NAMALWA (cell line): ENCODE data around the gene MAGEB3.
A peak's percentile ranks its signal among the peaks of the same experiment; 100 is the strongest.
"Not testable (repeated sequence)": the region's sequence is repeated elsewhere in the genome, so short reads cannot be mapped to it uniquely, and the experiment has no call there.

Experiments used
- DNase-seq: peaks from one replicate; pipeline ENCODE4 v3.0.0-alpha.2; 2015; ENCODE audit warnings: low spot score

The MAGEB3 gene

GRCh38 chrX:30230395-30230794 is at the start of gene MAGEB3:
Gene MAGEB3, plus strand, starts transcription at chrX:30230657. Its CDS starts 5,268 bp downstream, at chrX:30235925.
- DNase-seq, result no peak

GRCh38 chrX:30181353-30181752 is 49.1 kb upstream of the MAGEB3 start:
- no peak for DNase-seq

- no peak for DNase-seq
Measured at GRCh38 chrX:30183554-30183953, 46.9 kb upstream of the MAGEB3 start.

GRCh38 chrX:30190426-30190825 is 40.0 kb upstream of the MAGEB3 start:
- no peak for DNase-seq

- not testable (repeated sequence) for DNase-seq
Measured at GRCh38 chrX:30193910-30194309, 36.5 kb upstream of the MAGEB3 start.

GRCh38 chrX:30196322-30196721 is 34.1 kb upstream of the MAGEB3 start:
- peak; percentile 16 for DNase-seq

- no peak for DNase-seq
Measured at GRCh38 chrX:30212172-30212571, 18.3 kb upstream of the MAGEB3 start.

- DNase-seq, result no peak
Measured at GRCh38 chrX:30215357-30215843, 15.1 kb upstream of the MAGEB3 start, which contains the start of gene MAGEB2. Gene MAGEB2, plus strand, starts transcription at chrX:30215563. Its CDS starts 3,018 bp downstream, at chrX:30218581.

- DNase-seq, result no peak
Measured at GRCh38 chrX:30217465-30217864, 13.0 kb upstream of the MAGEB3 start.

- no peak for DNase-seq
Measured at GRCh38 chrX:30219372-30219771, 11.1 kb upstream of the MAGEB3 start.

- no peak for DNase-seq
Measured at GRCh38 chrX:30220661-30221060, 9.8 kb upstream of the MAGEB3 start.

- DNase-seq, result no peak
Measured at GRCh38 chrX:30224536-30224935, 5.9 kb upstream of the MAGEB3 start.

- no peak for DNase-seq
Measured at GRCh38 chrX:30228526-30228925, 1.9 kb upstream of the MAGEB3 start.

- DNase-seq, result no peak
Measured at GRCh38 chrX:30241724-30242415, 11.4 kb downstream of the MAGEB3 start, which contains the start of gene MAGEB4. Gene MAGEB4, plus strand, starts transcription at chrX:30242000. Its CDS starts 136 bp downstream, at chrX:30242136.

GRCh38 chrX:30246769-30247489 is 16.5 kb downstream of the MAGEB3 start, which contains the start of gene MAGEB1:
Gene MAGEB1, plus strand, starts transcription at chrX:30247146. Its CDS starts 3,348 bp downstream, at chrX:30250494.
- DNase-seq, result no peak

- DNase-seq, result no peak
Measured at GRCh38 chrX:30248854-30249253, 18.4 kb downstream of the MAGEB3 start.

- DNase-seq, result no peak
Measured at GRCh38 chrX:30253257-30253656, 22.8 kb downstream of the MAGEB3 start.

GRCh38 chrX:30259927-30260326 is 29.5 kb downstream of the MAGEB3 start:
- no peak for DNase-seq

GRCh38 chrX:30261012-30261411 is 30.6 kb downstream of the MAGEB3 start:
- no peak for DNase-seq

- DNase-seq, result no peak
Measured at GRCh38 chrX:30262763-30263162, 32.3 kb downstream of the MAGEB3 start.

- no peak for DNase-seq
Measured at GRCh38 chrX:30270639-30271038, 40.2 kb downstream of the MAGEB3 start.

- peak; percentile 3 for DNase-seq
Measured at GRCh38 chrX:30275498-30275897, 45.0 kb downstream of the MAGEB3 start.

- no peak for DNase-seq
Measured at GRCh38 chrX:30278365-30278764, 47.9 kb downstream of the MAGEB3 start.
